NCI-H2171 (cell line): Measurements from ENCODE around the gene METTL13.

ENCODE experiments used
- DNase-seq: peaks from one replicate; lab custom pipeline; 2025; lab: John Stamatoyannopoulos, UW

The METTL13 gene

DNA sequence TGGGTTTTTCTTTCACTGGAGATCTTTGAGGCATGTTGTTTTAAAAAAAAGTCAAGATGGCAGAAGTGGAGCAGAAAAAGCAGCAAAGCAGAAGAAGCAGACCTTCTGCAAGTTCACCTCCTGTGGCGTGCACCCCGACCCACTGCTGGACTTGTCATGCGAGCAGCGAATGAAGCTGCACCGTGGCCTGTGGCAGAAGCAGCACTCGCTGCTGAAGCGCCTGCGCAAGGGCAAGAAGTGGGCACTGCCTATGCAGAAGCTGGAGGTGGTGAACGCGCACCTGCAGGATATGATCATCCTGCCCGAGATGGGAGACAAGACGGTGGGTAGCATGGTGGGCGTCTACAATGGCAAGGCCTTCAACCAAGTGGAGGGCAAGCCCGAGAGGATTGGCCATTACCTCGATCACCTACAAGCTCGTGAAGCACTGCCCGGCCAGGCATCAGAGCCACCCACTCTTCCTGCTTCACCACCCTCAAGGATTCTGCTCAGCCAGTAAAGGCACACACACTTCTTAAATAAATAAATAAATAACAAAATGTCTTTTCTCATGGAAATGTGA lies 22.1 kb downstream of the METTL13 start:
- DNase-seq: no peak

DNA sequence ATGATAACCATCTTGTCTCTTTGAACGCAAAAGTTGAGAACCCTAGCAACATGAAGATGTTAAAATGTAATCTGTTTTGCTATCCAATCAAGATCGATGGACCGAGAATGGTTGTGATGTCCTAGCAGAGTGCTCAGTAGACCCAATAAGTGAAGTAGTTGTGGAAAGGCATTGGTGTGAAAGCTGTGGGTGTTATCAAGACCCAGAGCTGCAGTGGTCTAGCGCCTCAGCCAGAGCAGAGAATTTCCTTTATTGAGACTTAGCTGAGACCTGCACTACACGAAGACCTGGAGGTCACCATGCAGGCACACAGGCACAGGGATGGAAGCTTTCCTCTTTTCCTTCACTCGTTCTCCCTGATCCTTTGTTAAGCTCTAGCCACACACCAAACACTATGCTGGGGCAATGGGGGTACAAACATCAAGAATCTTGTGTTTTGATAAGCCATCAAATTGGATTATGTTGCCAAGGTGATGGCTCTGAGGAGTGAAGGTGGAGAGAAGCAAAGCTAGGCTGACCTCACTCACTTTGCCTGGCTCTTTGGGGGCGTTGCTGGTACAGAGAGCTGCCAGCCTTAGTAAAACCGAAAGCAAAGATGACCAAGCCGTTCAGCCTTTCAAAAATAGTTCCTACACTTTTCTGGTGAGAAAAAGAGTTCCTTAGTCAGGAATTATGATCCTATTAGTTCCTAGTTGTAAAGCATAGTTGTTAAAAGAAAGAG lies 24.1 kb downstream of the METTL13 start:
- no peak for DNase-seq

DNA sequence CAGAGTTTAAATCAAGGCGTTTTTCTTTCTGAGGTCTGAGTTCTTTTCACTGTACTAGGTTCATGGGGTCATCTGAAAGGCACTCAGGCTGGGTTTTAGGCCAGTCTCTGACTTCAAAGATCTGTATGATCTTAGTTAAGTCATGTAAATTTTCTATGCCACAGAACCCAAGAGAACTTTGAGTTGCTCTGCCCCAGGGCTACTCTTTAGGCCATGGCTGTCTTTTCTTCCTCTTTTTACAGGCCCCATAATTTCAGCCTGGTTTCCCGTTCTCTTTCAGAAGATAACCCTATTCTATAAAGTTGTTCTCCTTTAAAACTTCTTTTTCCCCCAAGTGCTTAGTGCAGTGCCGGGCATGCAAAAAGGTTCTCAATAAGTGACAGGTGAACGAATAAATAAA lies 26.1 kb downstream of the METTL13 start:
- DNase-seq: no peak

DNA sequence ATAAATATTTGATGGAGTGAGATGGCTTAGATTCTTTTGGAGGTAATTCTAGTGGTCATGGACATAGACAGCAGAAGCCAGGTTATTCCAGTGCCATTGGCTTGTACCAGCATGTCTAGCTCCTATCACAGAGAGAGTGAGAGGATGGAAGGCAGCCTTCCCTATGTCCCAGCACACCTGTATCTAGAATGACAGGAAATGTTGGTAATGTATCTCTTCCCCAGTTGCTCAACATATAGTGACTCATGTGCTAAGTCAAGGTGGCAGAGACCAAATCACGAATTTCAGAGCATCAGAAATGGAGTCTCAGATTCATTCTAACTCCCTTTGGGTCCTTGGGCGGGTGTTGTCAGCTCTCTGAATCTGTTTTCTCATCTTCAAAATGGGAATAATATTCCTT lies 28.4 kb downstream of the METTL13 start:
- DNase-seq: no peak

DNA sequence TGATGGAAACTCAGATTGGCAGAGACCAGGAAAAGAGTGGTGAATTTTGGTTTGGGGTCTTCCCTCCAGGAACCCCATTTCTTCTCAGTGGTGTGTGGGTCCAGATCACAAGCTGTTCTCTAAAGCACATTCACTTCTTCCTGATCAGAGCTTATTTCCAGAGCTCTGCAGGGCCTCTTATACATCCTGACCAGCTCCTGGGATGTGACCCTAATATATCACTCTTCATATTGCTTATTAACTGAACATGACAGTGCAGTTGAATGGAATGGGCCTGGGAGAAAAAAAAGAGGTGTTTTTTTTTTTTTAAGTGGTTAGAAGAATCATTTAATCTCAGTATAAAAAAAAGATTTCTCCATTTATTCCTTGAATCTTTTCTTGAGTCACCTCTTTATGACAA lies 30.2 kb downstream of the METTL13 start:
- no peak for DNase-seq

DNA sequence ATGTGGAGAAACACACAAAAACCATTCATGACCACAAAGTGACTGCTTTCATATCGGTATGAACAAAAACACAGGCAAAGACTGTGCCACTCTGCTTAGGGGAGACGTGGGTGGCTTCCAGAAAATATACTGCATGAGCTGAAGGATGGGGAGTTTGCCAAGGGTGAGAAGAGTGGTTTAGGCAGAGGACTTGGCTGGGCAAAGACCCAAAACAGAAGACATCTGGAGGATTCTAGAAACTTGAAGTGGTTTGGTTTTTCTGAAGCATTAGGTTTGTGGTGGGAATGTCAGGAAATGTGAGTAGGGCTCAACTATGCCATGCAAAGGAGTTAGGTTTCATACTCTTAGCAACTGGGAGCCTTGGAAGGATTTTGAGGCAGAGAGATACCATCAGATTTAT lies 33.2 kb downstream of the METTL13 start:
- no peak for DNase-seq

DNA sequence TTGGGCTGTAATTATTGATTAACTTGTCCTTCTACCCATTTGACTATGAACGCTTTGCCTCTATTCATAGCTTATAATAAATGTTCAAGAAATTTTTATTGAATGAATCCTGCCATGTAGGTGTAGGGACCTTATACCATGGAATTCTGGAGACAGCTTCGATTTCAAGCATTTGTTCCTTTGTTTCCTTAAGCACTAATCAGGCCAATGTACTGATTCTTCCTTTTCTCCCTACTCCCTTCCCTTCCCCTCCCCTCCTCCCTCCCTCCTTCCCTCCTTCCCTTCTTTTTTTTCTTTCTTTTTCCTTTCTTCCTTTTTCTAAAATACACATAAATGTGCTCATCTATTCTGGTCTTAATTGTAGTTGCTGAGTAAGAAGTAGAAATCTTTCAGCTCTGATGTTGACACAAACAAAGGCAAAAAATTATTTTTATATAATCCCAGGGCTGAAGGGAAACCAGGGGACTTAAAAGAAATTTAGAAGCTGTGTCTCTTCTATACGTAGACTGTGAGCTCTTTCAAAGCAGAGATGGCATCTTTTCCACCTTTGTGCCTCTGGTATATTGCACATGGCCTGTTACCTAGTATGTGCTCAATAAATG lies 34.9 kb downstream of the METTL13 start:
- DNase-seq: no peak

DNA sequence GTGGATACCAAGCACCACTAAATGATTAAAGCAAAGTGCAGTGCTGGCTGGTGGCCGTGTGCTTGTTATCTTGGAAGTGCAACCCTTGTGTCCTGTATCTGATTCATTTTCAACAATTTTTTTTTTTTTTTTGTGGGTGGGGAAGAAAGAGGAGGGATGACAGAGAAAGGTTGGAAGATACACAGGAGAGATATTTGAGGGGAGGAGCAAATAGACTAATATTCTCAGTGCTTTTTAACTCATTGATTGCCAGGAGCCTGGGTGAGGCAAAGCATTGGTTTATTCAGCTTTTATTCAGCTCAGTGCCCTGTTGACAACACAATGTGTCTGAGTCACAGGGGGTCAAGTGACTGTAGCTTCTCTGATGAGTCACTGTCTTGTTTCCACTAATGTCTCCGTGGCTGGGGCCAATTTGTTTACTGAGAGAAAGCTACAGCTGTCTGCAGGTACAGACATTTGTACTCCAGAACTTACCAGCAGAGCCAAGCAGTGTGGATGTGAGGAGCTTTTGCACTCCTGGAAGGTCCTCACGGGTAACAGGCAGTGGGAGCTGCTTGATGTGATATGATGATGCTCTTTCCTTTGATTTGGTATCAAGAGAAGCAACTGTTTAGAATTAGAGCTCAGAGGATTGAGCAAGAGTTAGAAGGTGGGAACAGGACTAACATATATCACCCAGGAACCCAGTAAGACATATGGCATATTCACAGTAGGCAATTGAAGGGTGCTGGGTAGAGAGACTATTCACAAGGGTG lies 36.2 kb downstream of the METTL13 start:
- DNase-seq: no peak

DNA sequence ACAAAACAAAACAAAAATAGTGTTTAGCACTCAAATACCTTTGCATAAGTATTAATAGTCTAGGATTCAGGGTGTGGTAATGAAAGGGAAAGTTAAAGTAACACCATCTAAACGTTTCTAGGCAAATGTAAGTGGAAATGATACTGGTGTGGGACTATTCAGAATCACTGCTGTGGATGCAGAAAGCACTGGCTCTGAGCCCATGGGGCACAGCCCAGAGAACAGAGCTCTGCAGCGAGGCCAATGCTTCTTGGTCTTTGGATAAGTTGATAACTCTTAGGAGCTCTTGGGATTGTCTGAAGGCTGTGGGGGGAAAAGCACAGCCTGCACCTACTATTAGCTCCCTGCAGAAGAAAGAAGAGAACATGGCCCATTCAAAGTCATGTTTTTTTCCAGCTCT lies 38.5 kb downstream of the METTL13 start:
- no peak for DNase-seq

DNA sequence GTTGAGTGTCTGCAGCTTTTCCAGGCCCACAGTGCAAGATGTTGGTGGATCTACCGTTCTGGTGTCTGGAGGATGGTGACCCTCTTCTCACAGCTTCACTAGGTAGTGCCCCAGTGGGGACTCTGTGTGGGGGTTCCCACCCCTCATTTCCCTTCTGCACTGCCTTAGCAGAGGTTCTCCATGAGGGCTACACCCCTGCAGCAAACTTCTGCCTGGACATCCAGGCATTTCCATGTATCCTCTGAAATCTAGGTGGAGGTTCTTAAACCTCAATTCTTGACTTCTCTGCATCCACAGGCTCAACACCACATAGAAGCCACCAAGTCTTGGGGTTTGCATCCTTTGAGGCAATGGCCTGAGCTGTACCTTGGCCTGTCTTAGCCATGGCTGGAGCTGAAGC lies 45.5 kb downstream of the METTL13 start:
- no peak for DNase-seq

DNA sequence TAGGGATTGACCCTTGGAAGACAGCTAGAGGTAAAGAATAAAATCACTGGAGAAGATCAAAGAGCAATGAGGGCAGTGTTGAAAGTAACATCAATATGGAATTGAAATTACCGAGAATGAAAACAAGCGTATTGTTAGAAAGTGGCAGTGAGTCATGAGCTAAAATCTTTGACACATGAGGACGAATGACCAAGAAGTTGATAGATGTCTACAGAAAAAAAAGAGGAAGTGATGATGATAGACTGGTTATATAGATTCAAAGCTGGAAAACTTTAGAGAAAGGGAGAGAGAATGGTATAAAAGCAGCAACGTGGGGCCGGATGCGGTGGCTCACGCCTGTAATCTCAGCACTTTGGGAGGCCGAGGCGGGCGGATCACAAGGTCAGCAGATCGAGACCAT lies 47.3 kb downstream of the METTL13 start:
- DNase-seq: no peak

DNA sequence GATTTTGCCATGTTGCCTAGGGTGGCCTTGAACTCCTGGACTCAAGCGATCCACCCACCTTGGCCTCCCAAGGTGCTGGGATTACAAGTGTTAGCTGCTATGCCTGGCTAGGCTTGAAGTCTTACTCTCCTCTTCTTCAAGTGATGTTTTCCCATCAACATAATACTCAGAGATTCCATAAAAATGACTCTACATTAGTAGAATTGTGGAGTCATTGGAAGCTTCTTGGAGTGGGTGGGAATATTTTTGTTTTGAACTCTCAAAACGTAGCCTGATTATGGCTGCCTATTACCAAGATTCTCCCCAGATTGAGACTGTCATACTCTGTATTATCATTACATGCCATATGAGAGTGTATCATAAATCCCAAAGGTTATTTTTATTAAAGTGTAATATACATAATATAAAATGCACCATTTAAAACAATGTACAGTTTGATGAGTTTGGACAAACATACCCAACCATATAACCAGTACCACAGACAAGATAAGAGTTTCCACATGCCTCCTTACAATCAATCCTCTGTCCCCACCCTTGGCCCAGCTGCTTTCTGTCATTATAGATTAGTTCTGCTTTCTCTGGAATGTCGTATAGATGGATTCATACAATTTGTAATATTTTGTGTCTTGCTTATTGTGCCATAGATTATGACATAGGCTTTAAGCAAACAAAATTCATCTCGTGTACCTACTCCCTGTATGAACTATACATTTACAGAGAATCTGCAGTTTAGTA lies 51.8 kb downstream of the METTL13 start:
- no peak for DNase-seq

DNA sequence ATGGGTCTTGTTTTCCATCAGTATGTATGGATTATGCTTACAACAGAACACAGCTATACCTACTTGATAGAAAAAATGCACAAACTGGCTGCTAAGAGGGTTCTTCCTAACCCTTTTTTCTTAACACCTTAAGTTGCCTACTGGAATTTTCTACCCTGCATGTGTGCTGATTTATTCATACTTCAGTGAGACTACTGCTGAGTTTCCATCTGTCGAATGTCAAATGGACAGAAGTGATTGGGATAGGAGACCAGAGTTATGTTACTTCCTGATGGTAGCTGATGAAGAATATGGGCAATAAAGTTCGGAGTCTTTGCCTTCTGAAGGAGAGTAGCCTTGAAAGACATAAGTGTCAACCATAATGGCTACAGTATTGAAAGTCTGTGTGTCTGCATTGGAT lies 53.4 kb downstream of the METTL13 start:
- no peak for DNase-seq

DNA sequence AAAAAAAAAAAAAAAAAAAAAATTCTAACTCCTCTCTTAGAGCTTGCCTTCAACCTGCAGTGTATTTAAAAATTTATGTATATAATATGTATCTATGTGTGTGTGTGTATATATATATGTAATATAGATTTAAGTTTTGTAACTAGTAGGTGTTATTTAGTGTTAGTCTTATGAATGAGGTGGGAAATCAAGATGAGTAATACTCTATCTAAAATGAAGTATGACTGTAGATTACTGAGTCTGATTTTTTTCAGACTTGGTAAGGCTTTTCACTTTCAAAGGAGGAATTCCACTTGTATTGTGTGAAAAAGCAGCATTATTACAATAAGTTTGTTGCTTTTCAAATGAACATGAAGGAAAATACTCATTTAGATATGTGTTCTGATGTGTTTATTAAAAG lies 54.4 kb downstream of the METTL13 start:
- no peak for DNase-seq

DNA sequence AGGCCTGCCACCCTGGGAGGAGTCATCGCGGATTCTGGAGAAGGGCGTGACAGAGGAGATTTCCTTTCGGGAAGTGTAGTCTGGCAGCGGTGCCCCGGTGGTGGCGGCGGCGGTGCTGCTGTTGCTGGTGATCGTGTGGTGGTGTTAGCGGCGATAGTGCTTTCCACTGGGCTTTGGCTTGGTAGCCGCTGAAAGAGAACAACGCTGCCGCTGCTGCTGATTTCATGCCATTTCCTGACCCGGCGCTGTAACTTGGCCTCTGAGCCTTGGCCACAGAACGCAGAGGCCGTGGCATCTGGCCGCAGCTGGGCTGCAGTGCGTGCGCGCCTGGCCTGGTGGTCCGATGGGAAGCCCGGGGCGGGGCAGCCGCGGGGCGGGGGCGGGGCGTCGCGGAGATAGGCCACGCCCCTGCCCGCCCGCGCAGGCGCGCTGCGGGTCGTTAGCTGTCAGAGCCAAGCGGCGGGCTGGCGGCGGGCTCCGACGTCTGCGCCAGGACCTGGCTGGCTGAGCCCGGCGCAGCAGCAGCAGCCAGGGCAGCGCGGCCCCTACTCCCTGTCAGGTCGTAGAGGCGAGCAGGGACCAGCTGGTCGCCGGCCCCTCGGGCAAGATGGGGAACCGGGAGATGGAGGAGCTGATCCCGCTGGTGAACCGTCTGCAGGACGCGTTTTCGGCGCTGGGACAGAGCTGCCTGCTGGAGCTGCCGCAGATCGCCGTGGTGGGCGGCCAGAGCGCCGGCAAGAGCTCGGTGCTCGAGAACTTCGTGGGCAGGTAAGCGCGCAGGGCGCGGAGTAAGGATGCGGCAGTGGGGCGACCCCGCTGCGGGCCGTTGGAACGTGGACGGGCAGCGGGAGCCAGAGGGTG lies 59.8 kb downstream of the METTL13 start, which contains the start of gene DNM3:
DNM3 (plus strand) TSS at position 449 of the 861 bp plus-strand sequence; CDS start at position 608, 159 bp downstream.
- DNase-seq: peak; percentile 45

DNA sequence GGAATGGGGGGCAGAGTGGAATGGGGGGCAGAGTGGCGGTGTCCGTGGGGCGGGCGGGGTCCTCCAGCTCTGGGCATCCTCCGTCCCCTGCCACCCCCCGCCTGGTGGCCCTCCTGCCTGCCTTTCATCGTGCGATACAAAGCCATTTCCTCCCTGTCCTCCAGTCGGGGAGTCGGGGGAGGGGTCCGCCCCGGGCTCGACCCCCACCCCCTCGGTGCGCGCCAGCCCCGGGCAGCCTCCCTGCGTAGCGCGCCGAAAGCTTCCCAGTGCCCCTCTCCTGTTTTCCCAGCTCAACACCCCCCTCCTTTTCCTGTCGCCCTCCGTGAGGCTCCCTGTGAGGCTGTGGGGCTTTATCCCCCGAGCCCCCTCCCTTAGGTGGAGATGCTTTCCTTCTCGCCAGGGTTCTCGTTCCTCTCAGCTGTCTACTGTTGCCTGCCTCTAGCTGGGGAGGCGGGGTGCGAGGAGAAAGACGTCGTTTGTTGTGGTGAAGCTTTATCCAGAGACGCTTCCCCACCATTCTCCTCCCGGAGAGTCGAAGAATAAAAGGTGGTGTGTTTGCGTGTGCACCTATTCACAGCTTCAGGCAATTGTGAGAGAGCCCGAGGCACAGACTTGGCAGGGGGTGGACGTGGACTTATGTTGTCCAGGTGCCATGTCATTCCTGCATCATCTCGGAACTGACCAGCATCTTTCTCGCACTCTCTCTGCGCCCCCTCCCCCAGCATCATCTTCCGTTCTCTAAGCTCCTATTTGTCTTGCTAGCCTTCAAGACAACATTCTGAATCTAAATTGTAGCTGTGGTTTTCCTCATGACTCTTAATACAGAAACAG lies 60.7 kb downstream of the METTL13 start:
- no peak for DNase-seq

DNA sequence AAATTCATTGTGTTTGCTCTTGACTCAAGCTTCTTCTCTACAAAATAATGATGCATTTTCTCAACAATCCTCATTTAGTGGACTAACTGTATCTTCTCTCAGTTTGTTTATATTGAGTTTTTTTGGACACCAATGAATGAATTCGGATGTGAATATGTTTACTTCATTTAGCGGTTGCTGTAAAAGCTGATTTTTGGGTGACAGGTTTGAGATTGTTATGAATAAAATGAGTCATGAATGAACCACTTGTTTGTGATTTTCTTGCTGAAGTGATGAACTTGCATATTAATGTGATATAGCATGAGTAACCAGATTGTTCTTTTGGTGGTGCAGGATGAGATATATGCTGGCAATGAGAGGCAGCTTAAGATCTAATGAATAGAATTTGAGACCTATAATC lies 62.9 kb downstream of the METTL13 start:
- DNase-seq: no peak

DNA sequence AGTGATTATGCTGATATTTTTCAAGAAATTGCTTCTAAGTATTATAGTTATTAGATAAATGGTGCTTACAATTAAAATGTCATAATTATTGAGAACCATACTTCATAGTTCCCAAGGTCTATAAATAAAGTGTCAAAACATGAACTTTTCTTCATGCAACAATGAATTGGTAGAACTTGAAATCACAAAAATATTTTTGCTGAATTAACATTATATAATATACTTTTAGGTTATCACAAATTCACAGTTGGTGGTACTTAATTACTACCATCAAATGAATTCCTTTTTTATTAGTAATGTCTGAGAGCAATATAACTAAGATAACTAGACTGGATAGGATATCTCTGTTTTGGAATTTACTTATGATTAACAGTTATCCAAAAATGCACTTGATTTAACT lies 64.5 kb downstream of the METTL13 start:
- DNase-seq: no peak
